Measurements from ENCODE around the gene DYRK4.
"Not testable (repeated sequence)": the region's sequence is repeated elsewhere in the genome, so short reads cannot be mapped to it uniquely, and the experiment has no call there.

Gene DYRK4

DNA sequence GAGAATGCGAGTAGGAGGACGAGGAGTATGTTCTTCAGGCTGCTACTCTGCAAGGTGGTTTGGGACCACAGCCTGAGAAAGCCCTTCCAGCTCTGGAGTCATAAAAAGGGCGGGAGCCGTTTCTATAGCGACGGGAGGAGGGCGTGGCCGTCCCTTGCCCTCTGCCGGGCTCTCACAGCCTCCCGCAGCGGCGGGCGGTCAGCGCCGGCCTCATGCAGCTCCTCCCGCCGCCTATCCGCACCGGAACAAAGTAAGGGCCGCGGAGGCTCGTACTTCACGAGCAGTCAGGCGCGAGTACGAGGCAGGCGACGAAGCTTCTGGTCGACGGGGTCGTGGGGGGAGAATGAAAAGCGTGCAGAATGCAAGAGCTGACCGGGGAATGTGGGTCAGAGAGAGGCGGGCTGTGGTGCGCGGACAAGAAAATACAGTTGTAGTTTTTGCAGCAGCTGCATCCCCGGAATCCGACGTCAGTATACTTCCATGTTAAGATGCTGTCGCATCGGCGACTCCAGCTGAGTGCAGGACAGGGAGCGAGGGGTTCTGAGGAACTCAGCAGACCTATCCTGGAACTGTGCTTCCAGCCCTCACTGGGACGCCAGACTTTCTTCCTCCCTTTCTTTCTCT is at the start of gene DYRK4:
DYRK4 (plus strand) TSS at position 175 of the 624 bp plus-strand sequence; CDS start at position 213, 38 bp downstream.
- no peak for DNase-seq

GRCh38 chr12:4518106-4518728 is 43.8 kb upstream of the DYRK4 start:
- DNase-seq = no peak

DNA sequence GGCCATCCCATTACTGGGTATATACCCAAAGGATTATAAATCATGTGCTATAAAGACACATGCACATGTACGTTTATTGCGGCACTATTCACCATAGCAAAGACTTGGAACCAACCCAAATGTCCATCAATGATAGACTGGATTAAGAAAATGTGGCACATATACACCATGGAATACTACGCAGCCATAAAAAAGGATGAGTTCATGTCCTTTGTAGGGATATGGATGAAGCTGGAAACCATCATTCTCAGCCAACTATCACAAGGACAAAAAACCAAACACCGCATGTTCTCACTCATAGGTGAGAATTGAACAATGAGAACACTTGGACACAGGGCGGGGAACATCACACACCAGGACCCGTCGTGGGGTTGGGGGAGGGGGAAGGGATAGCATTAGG is 38.6 kb upstream of the DYRK4 start:
- DNase-seq = not testable (repeated sequence)

- DNase-seq = peak in 1 of 2 donors; percentile 22
These were observed 35.0 kb upstream of the DYRK4 start for GRCh38 chr12:4526923-4527546.

DNA sequence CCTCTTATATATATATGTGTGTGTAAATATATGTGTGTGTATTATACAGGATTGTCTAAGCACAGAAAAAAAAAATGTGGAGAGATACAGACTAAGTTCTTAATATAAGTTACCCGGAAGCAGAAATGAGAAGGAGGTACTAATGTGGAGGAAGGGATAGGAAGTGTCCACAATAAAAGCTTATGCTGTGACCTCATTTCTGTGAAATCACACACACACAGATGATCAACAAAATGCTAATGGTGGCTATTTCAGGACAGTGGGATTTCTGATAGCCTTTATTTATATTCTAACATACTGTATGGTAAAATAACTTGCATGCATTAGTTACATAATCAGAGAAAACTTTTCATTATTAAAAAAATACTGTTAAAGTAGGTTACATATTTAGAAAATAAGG is 31.8 kb upstream of the DYRK4 start:
- DNase-seq = no peak

DNA sequence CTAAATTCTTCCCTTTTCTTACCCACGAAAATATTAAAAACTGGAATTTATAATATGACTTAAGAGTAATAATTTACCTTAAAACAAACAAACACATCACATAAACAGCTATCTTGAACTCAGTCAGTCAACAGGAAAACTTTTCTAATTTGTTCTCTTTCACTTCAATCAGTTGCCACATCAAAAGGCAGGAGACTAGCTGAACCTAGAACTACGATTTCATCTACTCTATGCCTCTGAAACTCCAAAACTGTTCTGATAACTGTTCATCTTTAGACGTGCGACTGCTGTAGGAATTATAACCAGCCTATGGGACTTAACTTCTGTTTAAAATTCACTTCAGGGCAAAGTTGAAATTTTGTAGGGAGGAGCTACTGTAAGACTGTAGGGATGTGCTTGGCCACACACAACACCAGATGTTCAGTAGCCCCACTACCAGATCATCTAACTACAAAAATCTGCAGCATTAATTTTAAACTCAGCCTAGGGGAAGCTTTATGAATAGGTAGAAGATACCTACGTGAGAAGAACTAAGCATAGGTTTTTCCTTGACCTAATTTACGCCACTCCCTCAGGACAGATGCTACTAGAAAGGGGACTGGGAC is 30.9 kb upstream of the DYRK4 start:
- DNase-seq = no peak

DNA sequence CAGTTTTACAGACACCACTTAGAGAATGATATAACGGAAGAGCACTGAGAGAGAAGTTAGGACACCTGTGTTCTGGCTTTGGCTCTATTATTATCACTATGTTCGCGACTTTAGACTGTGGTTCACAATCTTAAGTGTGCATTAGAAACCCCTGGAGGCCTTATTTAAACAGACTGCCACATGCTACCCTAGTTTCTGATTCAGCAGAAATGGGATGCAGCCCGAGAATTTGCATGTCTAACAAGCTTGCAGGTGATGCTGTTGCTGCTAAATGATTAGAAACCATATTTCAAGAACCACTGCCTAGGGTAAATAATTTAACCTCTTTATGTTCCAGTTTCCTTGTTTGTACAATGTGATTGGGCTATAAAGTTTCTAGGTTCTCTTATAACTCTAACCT is 26.9 kb upstream of the DYRK4 start:
- no peak for DNase-seq

DNA sequence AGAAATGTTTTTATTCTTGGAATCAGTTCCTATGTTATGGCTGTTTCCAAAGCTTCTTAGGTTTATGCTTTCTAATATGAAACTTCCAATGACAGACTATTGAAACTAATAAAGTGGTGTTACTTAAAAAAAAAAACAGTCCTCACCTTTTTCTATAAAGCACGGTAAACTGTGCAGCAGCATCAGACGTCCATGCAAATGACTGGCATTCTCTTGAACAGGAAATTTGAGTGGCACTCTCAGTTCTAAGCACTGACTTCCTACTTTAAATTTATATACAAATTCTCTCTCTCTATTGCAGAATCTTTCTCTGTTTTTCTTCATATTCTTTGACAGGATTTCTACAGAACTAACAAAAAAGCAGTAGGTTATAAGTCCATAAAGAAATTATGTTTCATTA is 26.1 kb upstream of the DYRK4 start:
- DNase-seq = no peak

DNA sequence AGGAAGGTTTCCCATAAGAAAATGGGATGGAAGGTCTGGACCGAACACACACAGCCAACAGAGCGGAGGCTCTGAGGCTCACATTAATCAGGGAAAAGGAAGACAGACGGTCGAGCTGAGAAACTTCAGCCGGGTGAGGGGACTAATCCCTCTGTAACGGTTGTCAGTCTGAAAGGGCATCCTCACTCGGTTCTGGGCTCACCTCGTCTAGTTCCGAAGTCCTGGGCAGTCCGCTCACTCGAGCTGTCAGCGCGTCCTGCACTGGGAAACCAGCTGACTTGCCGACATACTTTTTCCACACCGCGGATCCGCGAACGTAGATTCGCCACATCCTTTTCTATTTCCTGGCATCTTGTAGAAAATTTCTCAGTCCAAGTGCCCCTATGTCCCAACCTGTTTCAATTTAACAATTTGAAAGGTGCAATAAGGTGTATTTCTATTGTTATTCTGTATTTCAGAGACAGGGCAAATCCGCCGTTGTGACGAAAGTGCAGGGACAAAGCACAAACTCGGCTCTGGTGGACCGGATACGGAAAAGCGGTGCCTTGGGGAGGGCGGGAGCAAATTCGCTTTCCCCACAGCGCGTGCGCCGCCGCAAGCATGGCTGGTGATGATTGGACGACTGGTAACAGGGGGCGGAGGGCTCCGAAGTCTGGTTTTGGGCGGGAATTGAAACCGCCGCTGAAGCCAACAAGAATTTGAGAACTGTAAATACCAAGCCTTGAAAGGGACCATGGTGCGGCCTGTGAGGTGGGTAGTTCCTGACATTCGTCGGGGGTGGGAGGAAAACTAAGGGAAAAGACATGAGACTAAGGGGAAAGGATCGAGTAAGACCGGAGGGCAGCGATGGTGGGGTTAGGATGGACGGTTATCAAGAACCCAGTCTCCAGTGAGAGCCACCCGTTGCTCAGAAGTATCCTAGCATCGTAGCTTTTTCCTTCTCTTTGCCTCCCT is 23.5 kb upstream of the DYRK4 start, which contains the start of gene RAD51AP1:
RAD51AP1 (plus strand) TSS at position 684 of the 954 bp plus-strand sequence; CDS start at position 734, 50 bp downstream.
- DNase-seq = peak; percentile 78 to 94

DNA sequence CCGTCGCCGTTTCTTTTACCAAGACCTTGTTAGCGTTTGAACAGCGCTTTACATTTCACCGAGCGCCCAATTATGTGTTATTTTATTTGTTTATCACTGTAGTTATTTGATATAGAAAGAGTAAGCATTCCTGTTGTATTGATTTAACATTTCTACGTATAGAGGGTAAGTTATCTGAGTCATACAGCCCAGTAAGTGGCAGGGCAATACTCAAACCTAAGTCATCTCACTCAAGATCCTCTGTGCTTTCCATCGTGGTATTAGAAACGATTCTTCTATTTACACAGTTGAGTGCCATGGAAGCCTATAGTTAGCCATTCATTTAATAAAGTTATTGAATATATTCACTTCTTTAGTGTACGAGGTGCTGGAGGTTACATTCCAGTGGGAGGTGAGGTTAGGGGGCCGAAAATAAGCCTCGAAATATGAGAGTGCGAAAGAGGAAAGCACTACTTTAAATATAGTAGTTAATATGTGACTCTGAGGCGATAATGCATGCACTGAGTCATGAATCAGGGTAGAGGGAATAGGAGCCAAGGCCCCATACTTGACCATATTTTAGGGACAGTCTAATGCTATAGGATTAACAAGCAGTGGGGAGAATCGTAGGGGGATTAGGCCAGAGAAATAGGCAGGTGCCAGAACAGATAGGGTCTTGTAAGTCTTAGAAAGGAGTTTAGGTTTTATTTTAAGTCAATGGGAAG is 22.7 kb upstream of the DYRK4 start:
- no peak for DNase-seq

DNA sequence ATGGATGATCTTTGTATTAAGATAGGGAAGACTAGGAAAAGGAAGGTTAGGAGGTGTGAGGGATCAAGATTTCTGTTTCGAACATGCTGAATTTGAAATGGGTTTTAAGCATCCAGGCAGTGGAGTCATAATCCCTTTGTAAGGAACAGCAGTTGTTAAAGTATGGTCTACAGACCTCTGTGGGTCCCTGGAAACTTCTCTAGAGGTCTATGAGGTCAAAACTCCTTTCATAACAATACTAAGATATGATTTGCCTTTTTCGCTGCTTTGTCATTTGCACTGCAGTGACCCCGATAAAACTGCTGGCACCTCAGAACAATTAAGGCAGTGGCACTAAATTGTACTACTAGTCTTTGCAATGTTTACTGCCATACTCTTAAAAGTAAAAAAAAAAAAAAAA is 21.8 kb upstream of the DYRK4 start:
- DNase-seq = no peak

- no peak for DNase-seq
These were observed 21.4 kb upstream of the DYRK4 start for GRCh38 chr12:4540638-4541037.

GRCh38 chr12:4545195-4545594 is 16.8 kb upstream of the DYRK4 start:
- DNase-seq = no peak

DNA sequence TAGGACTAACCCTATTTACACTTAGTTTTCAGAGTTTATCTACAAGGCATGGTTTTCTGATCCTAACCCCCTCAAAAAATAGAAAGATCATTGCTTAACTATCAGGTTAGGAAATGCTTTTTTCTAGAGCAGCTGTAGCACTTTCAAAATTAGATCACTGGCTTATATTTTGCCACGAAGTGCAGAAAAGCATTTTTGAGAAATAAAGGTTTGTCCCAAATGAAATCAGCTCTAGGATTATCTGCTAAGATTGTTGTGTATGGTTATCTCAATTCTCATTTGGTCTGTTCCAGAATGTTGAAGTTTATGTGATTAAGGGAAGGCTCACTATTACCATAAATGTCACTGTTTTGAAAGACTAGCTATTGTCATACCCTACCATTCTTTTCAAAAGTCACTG is 9.8 kb upstream of the DYRK4 start:
- no peak for DNase-seq

DNA sequence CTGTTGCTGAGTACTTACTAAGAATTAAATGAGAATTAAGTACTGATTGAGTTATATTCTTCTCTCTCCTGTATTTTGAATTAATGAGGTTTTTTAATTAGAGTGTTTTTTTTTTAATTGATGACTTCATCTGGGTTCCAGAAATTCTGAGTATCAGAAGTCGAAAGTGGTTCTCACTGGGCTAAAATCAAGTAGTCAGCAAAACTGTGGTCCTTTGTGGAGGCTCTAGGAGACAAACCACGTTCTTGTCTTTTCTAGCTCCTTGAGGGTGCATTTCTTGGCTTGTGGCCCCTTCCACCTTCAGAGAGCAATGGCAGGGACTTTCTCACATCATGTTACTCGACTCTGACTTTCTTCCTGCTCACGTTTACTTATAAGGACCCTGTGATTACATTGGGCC is 8.1 kb upstream of the DYRK4 start:
- no peak for DNase-seq

GRCh38 chr12:4555804-4556203 is 6.2 kb upstream of the DYRK4 start:
- DNase-seq = no peak

DNA sequence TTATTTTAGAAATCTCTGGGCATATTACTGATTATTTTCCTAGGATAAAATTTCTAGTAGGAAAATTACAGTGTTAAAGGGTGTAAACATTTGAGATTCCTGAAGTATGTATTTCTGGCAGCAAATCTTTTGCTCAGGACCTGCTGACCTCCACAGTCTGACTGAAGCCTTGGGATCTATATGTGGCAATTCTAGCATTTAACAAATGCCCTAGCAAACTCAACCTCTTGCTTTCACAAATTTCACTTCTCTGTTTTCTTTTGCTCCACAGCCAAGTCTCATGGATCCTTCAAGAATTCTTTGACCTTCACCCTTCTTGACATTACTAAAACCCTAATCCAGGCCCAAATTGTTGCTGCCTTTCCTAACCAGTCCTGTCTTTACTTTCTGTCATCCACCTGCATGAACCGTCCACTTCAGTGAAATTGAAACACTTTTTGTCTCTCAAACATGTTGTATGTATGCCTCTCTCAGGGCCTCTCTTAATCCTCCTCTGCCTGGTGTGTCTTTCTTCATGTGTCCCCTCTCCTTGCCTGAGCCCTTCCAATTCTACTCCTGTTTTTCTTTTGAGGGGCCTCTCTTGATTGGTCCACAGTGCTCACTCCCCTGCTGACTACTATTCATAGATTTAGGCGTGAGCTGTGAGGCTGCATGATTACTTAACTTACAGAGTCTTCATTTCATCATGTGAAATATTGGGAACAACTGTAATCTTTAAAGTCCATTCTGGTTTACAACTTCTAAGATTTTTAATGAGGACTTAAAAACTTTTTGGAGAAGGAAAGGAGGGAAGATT is 5.1 kb upstream of the DYRK4 start:
- DNase-seq = no peak

DNA sequence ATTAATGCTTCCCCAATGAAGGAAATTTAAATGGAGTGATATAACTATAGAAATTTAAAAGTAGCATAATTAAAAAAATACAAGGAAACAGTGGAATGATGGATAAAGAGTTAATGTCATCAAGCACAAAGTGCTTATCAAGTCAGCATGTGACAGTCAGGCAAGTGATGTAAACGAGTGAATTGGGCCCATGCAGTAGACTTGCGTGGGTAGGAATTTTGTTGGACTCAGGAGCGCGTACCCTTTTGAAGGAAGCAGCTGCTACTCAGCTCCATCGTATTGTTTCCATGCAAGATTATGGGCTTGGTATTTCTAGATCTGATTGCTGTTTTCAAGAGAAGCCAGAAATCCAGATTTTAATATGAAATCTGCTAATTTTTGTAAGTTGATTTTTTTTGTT is 4.4 kb upstream of the DYRK4 start:
- DNase-seq = no peak

DNA sequence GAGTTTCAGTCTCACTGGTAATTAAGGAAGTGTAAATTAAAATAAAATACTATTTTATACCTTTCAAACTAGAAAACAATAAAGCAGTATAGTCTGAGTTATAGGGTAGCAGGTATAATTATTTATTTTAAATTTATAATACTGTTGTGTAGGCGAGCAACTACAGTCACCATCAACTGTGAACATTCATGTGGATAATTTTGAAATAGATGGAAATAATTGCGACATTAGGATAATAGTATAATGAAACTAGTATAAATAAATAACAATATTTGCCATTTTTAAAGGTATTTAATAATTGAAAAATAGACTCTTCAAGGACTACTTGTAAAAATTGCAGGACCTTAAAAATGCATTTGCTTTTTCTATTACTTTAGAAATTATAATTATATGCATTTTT is 3.8 kb upstream of the DYRK4 start:
- no peak for DNase-seq

- no peak for DNase-seq
These were observed 1.3 kb downstream of the DYRK4 start for GRCh38 chr12:4563336-4563735.

GRCh38 chr12:4564818-4565217 is 2.8 kb downstream of the DYRK4 start:
- DNase-seq = peak in 1 of 2 donors; percentile 40
